K562 (cell line): ENCODE data around the gene HDAC5. TPM values are rescaled to one million over a fixed set of nuclear protein-coding genes. Genes with fewer than 3 reads are reported as not detected.
A peak's percentile ranks its signal among the peaks of the same experiment; 100 is the strongest.

Source experiments
- CBX1 ChIP-seq: sonication (generic); IDR thresholded peaks from 2 replicates; pipeline ENCODE4 v1.6.1; 2016; ENCODE audit warnings: antibody characterized with exemption, low read depth, mild to moderate bottlenecking
- CBX5 ChIP-seq: IDR thresholded peaks from 2 replicates; pipeline ENCODE4 v1.6.1; 2014; ENCODE audit warnings: low read depth, borderline replicate concordance
- NCOR1 ChIP-seq: fragments of 450-650 bp; IDR thresholded peaks from 2 replicates; pipeline ENCODE4 v1.6.1; 2016; ENCODE audit warnings: mild to moderate bottlenecking, moderate library complexity
- NFATC3 ChIP-seq: fragments of 450-650 bp; IDR thresholded peaks from 2 replicates; pipeline ENCODE4 v1.6.1; 2017; ENCODE audit warnings: mild to moderate bottlenecking
- OTX1 ChIP-seq: fragments of 450-650 bp; formaldehyde crosslinking; IDR thresholded peaks from 2 replicates; pipeline ENCODE4 v1.4.0; 2022; ENCODE audit warnings: mild to moderate bottlenecking
- PTTG1 ChIP-seq: fragments of 450-650 bp; IDR thresholded peaks from 2 replicates; pipeline ENCODE4 v1.6.1; 2016; ENCODE audit warnings: low read depth, mild to moderate bottlenecking, missing genetic modification characterization, missing compliant biosample characterization
- RAD51 ChIP-seq: fragments of 450-650 bp; IDR thresholded peaks from 2 replicates; pipeline ENCODE4 v1.7.1; 2016; ENCODE audit warnings: low read depth, mild to moderate bottlenecking, borderline replicate concordance
- SMAD1 ChIP-seq: fragments of 150-350 bp; IDR thresholded peaks from 2 replicates; pipeline ENCODE4 v1.6.1; 2014; ENCODE audit warnings: low read length, low read depth; ENCODE audit not compliant: partially characterized antibody
- SMARCB1 ChIP-seq: IDR thresholded peaks from 2 replicates; pipeline ENCODE4 v1.6.1; 2011; ENCODE audit warnings: improper control_type of control experiment, low read depth; ENCODE audit not compliant: insufficient read length
- SMC3 ChIP-seq: conservative IDR thresholded peaks from 2 replicates; pipeline ENCODE4 v1.6.1; 2011; ENCODE audit warnings: low read depth, low read length, improper control_type of control experiment; ENCODE audit not compliant: insufficient read depth
- SNRNP70 ChIP-seq: fragments of 200-400 bp; formaldehyde crosslinking; optimal IDR thresholded peaks from 2 replicates; pipeline ENCODE3; 2017; ENCODE audit warnings: low read depth, low read length
- SOX6 ChIP-seq: fragments of 450-650 bp; IDR thresholded peaks from 2 replicates; pipeline ENCODE4 v1.6.1; 2014; ENCODE audit warnings: mild to moderate bottlenecking
- SRSF3 ChIP-seq: fragments of 200-400 bp; formaldehyde crosslinking; IDR thresholded peaks from 2 replicates; pipeline ENCODE4 v1.6.1; 2016; ENCODE audit warnings: mild to moderate bottlenecking, low read length, moderate library complexity; ENCODE audit not compliant: insufficient read depth
- SUPT5H ChIP-seq: fragments of 450-650 bp; IDR thresholded peaks from 2 replicates; pipeline ENCODE4 v1.6.1; 2016
- TBL1XR1 ChIP-seq, 2 experiments: IDR thresholded peaks; 2 replicates each; pipeline ENCODE4 v1.6.1; 2012; ENCODE audit warnings: improper control_type of control experiment in 2 of 2, low read length in 2 of 2, mild to moderate bottlenecking in 1 of 2
- TEAD4 ChIP-seq, 2 experiments: sonication (generic) in 1 of 2; formaldehyde crosslinking in 1 of 2; IDR thresholded peaks; 2 replicates each; pipeline versions ENCODE4 v1.6.1 to v1.8.0; 2012 to 2022; ENCODE audit warnings: borderline replicate concordance in 1 of 2, inconsistent platforms in 1 of 2, low read length in 1 of 2, mild to moderate bottlenecking in 1 of 2, missing genetic modification reagents in 1 of 2
- TRIM24 ChIP-seq, 2 experiments: fragments of 450-650 bp; IDR thresholded peaks; 2 replicates each; pipeline ENCODE4 v1.6.1; 2016
- ZNF274 ChIP-seq: IDR thresholded peaks from 2 replicates; pipeline ENCODE4 v1.6.1; 2011; ENCODE audit warnings: low read depth, mild to moderate bottlenecking, low read length, moderate library complexity, borderline replicate concordance
- ZNF41 ChIP-seq: fragments of 250-450 bp; sonication (Bioruptor Pico); conservative IDR thresholded peaks from 2 replicates; pipeline ENCODE4 v1.4.0; 2020; ENCODE audit warnings: mild to moderate bottlenecking
- ZSCAN32 ChIP-seq: fragments of 450-650 bp; formaldehyde crosslinking; IDR thresholded peaks from 2 replicates; pipeline ENCODE4 v1.4.0; 2020; ENCODE audit warnings: mild to moderate bottlenecking, moderate library complexity
- polyA plus RNA-seq, 8 experiments: library from polyadenylated mRNA; depleted of rRNA in 4 of 8; stranded (reverse) in 5 of 8; unstranded in 3 of 8; fragments of >200 nt; fragmentation: Nextera tagmentation in 2 of 8; fragmentation: Illumina TruSeq in 1 of 8; extraction: Ambion mirVana in 2 of 8; extraction: Trizol in 1 of 8; gene quantifications; 2 replicates each; pipeline versions ENCODE4 v1.2.1 to v1.2.3, GENCODE V29; 2011 to 2014; ENCODE audit warnings: inconsistent platforms in 1 of 8, missing spikeins in 1 of 8
- total RNA-seq, 7 experiments: library from RNA; depleted of rRNA in 6 of 7; stranded (reverse); fragments of >200 nt in 6 of 7; fragmentation: Illumina TruSeq in 2 of 7; extraction: Trizol in 2 of 7; gene quantifications; 2 replicates each; pipeline versions ENCODE4 v1.2.1 to v1.2.3, GENCODE V29; 2011 to 2021; ENCODE audit warnings: low replicate concordance in 1 of 7
- TF ChIP-seq, protein P1 (sequence below), 2 experiments: fragments of 150-350 bp in 1 of 2; IDR thresholded peaks; 2 replicates each; pipeline ENCODE4 v1.6.1; 2012 to 2016; ENCODE audit warnings: low read depth in 2 of 2, low read length in 2 of 2, mild to moderate bottlenecking in 1 of 2, moderate library complexity in 1 of 2
- TF ChIP-seq, protein P2 (sequence below): IDR thresholded peaks from 2 replicates; pipeline ENCODE4 v1.6.1; 2012; ENCODE audit warnings: low read depth, low read length, improper control_type of control experiment, borderline replicate concordance
- TF ChIP-seq, protein P3 (sequence below): fragments of 250-450 bp; sonication (Bioruptor Pico); IDR thresholded peaks from 2 replicates; pipeline ENCODE4 v1.5.0; 2021

HDAC5 gene
- total and polyA plus RNA-seq, 9 of the 15 experiments (the other 6 are each of a cell fraction or from before 2014, with no cell fraction given): 0.45 to 26.2 (median 16.4) TPM

DNA sequence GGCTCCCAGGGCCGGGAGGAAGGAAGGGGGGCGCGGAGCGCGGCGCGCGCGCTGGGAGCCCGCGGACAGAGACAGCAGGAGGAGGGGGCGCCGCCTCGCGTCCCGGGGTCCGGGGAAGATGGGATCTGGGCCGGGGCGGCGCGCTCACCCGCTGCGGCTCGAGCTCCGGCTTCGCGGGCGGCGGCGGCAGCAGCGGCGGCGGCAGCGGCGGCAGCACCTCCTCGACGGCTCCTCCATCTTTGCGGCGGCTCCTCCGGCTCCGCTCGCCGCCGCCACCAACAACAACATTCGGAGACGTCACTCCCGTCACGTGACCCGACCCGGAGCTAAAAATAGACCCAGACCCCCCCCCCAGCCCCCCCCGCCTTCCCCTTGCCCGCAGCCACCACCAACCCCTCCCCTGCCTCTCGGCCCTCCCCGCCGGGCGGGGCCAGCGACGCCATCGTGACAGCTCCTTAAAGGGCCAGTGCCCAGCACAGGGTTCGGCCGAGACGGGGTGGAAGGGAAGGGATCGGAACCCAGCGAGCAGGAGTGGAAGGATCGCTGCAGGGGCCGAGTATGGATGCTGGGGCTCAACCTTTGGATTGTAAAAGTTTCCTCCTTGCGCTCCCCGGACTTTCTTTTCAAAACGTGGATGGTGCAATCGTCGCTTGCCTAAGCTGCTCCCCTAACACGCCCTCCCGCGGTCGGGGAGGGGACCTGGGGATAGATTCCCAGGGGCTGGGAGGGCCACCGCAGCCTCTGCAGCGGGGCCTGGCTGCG is at the start of gene HDAC5 (continued):
- TF ChIP-seq, protein P1, sequence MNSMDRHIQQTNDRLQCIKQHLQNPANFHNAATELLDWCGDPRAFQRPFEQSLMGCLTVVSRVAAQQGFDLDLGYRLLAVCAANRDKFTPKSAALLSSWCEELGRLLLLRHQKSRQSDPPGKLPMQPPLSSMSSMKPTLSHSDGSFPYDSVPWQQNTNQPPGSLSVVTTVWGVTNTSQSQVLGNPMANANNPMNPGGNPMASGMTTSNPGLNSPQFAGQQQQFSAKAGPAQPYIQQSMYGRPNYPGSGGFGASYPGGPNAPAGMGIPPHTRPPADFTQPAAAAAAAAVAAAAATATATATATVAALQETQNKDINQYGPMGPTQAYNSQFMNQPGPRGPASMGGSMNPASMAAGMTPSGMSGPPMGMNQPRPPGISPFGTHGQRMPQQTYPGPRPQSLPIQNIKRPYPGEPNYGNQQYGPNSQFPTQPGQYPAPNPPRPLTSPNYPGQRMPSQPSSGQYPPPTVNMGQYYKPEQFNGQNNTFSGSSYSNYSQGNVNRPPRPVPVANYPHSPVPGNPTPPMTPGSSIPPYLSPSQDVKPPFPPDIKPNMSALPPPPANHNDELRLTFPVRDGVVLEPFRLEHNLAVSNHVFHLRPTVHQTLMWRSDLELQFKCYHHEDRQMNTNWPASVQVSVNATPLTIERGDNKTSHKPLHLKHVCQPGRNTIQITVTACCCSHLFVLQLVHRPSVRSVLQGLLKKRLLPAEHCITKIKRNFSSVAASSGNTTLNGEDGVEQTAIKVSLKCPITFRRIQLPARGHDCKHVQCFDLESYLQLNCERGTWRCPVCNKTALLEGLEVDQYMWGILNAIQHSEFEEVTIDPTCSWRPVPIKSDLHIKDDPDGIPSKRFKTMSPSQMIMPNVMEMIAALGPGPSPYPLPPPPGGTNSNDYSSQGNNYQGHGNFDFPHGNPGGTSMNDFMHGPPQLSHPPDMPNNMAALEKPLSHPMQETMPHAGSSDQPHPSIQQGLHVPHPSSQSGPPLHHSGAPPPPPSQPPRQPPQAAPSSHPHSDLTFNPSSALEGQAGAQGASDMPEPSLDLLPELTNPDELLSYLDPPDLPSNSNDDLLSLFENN (IDR thresholded peaks at IDR 0.05; ENCODE audit: low read depth in 2 of 2, low read length in 2 of 2): peak in 1 of 2 experiments; percentile 66; a peak in 2 of 4 replicates
- TF ChIP-seq SNRNP70: no peak
- peak; percentile 73 for TF ChIP-seq RAD51
- peak; percentile 34; the same call in 1 of the 2 replicates for TF ChIP-seq CBX1
- peak; percentile 72 for TF ChIP-seq SUPT5H
- TF ChIP-seq SMAD1: peak; percentile 77
- no peak for TF ChIP-seq NFATC3
- 0 out of 4 replicates have a peak, but pooled peaks of 1 of the 2 experiments have one; percentile 12 for TF ChIP-seq TBL1XR1 (IDR thresholded peaks at IDR 0.05; ENCODE audit: low read length in 2 of 2)
- no peak for TF ChIP-seq ZNF274
- TF ChIP-seq CBX5: no peak
- TF ChIP-seq NCOR1: peak; percentile 24
- TF ChIP-seq SMC3: 0 out of 2 replicates have a peak, but pooled peaks have one; percentile 50
- peak; percentile 23 for TF ChIP-seq SMARCB1
- TF ChIP-seq, protein P2, sequence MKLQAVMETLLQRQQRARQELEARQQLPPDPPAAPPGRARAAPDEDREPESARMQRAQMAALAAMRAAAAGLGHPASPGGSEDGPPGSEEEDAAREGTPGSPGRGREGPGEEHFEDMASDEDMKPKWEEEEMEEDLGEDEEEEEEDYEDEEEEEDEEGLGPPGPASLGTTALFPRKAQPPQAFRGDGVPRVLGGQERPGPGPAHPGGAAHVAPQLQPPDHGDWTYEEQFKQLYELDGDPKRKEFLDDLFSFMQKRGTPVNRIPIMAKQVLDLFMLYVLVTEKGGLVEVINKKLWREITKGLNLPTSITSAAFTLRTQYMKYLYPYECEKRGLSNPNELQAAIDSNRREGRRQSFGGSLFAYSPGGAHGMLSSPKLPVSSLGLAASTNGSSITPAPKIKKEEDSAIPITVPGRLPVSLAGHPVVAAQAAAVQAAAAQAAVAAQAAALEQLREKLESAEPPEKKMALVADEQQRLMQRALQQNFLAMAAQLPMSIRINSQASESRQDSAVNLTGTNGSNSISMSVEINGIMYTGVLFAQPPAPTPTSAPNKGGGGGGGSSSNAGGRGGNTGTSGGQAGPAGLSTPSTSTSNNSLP: peak; percentile 43; the same call in 1 of the 2 replicates
- TF ChIP-seq, protein P3, sequence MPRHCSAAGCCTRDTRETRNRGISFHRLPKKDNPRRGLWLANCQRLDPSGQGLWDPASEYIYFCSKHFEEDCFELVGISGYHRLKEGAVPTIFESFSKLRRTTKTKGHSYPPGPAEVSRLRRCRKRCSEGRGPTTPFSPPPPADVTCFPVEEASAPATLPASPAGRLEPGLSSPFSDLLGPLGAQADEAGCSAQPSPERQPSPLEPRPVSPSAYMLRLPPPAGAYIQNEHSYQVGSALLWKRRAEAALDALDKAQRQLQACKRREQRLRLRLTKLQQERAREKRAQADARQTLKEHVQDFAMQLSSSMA (CRISPR knock-in tag): peak; percentile 61; the same call in 1 of the 2 replicates
- TF ChIP-seq ZNF41: peak; percentile 83
- peak; percentile 52; the same call in 1 of the 2 replicates for TF ChIP-seq OTX1 (CRISPR knock-in tag)
- TF ChIP-seq SOX6: no peak; the same call in 1 of the 2 replicates
- no peak for TF ChIP-seq SRSF3
- no peak for TF ChIP-seq PTTG1 (tag)
- TF ChIP-seq TRIM24 (IDR thresholded peaks at IDR 0.05): peak in 1 of 2 experiments; percentile 52; a peak in 1 of 4 replicates
- peak; percentile 28; the same call in 1 of the 2 replicates for TF ChIP-seq TEAD4 (IDR thresholded peaks at IDR 0.05; ENCODE audit: low read length)
- TF ChIP-seq TEAD4 (CRISPR knock-in tag; IDR thresholded peaks at IDR 0.05; ENCODE audit: borderline replicate concordance): no peak
- peak; percentile 37; the same call in 1 of the 2 replicates for TF ChIP-seq ZSCAN32
